ENCODE results near the gene CLASP1. TPM values are rescaled to one million over a fixed set of nuclear protein-coding genes. Genes with fewer than 3 reads are reported as not detected.
"Not testable (repeated sequence)": the region's sequence is repeated elsewhere in the genome, so short reads cannot be mapped to it uniquely, and the experiment has no call there.

The CLASP1 gene
- total RNA-seq, 1 donor from 2014 or later = 51.4 TPM

DNA sequence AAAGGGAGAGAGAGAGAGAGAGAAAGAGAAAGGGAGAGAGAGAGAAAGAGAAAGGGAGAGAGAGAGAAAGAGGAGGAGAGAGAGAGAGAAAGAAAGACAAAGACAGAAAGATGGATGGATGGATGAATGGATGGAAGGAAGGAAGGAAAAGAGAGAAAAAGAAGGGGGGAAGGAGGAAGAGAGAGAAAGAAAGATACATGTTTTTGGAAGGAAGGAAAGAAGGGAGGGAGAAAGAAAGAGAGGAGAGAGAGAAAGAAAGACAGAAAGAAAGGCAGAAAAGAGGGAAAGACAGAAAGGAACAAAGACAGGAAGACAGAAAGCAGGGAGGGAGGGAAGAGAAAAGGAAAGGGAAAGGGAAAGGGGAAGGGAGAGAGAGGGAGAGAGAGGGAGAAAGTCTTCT, 67.0 kb downstream of the CLASP1 start:
- DNase-seq (ENCODE audit: low spot score) = no peak

DNA sequence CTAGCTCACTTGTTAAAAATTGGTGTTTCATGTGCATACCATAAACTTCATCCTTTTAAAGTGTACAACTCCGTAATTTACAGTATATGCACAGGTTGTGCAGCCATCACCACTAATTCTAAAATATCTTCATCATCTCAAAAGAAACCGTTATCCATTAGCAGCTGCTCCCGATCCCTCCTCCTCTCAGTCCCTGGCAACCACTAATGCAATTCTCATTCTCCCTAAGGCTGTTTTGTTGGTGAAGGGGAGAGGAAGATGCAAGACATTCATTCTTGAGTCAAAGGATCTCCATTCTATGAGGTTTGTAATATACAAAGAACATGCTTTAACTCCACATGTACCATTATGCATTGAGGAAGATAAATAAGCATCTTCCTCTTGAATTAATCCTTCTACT, 70.0 kb downstream of the CLASP1 start:
- no peak for DNase-seq (ENCODE audit: low spot score)

DNA sequence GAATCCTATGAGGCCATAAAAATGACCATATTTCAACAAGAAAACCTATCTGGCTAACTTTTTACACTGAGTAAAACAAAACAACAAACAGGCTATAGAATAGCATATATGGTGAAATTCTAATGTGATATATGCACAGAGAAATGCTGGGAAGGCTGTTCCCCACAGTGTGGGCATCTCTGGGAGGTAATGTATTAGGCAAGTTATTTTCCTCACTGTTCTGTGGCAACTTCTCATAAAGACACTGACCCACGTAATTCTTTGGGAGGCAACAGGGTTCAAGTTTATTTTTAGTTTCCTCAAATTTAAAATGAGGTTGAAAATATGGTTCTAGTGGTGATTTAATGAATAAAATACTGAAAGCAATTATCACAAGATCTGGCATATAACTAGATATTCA, 71.9 kb downstream of the CLASP1 start:
- DNase-seq (ENCODE audit: low spot score) = no peak

DNA sequence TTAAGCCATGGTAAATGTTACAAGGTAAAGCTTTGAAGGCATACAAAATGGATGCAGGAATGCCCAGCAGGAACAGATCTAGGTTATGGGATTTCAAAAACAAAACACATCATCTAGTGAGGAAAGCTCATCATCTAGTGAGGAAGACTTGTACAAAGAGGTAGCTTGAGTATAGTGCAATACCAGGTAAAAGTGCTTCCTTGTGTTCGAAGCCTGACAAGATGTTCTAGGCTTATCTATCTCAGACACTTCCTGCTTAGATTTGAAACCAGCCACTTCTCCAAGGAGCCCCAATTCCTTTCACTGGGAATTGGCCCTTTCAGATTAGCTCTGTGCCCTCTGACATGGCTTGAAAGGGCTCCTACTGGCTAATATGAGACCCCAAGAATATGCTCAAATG, 73.0 kb downstream of the CLASP1 start:
- DNase-seq (ENCODE audit: low spot score) = no peak

DNA sequence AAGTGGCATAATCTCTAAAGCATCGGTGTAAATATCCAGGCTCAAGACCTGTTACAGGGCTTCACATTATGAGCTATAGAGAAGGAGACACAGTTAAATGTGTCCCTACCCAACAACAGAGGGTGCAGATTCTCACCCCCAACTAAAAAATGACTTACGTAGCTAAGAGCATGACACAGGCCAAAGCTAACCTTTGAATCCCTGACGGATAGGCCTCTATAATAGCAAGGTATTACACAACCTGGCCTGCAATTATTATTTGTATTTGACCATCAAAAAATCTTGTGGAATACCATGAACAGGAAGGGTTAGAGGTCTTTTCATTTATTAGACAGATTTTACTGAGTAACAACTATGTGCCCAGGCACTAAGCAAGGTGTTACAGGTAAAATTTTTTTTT, 73.5 kb downstream of the CLASP1 start:
- DNase-seq (ENCODE audit: low spot score) = no peak

DNA sequence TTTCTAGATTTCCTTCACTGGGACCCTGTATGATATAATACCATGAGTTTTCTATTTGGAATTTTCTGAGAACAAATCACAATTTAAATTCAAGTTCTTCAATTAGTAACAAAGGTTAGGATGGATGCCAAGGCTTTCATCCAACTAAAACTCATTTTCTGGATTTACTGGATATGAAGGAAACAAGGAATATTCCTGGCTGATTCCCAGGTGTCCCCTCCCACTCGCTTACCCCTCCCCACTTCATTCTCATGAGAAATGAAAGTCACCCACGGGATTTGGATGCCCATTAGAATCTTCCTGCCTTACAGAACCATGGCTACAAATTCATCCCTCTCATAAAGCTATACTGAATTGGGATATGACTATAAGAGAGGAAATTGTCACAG, 78.6 kb downstream of the CLASP1 start:
- no peak for DNase-seq (ENCODE audit: low spot score)

DNA sequence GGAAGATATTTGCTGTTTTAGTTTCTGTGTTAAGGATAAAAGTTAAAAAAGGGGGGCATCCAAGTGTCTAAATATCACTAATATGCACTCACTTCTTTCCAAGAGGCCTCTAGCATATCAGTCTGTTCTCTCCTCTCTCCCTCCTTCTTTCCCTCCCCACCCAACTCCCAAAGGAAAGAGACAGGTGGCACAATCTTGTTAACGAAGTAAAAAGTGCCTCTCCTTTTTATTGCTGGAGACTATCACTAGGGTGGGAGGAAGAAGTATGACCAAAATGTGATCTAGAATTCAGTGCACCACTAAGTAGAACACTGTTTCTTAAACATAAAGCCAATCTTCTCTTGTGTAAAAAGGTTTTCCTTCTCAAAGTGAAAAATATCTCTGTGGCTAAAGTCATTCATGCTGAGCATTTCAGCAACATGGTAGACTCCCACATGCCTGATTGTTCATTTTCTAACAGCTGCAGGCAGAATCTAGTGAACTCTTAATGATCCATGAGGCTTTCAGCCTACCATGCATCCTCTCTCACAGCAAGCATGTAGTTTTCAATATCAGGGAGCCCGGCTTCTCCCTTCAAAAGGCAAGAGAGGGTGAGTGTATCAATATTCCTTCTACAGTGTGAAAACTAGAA, 79.1 kb downstream of the CLASP1 start:
- DNase-seq (ENCODE audit: low spot score) = no peak

DNA sequence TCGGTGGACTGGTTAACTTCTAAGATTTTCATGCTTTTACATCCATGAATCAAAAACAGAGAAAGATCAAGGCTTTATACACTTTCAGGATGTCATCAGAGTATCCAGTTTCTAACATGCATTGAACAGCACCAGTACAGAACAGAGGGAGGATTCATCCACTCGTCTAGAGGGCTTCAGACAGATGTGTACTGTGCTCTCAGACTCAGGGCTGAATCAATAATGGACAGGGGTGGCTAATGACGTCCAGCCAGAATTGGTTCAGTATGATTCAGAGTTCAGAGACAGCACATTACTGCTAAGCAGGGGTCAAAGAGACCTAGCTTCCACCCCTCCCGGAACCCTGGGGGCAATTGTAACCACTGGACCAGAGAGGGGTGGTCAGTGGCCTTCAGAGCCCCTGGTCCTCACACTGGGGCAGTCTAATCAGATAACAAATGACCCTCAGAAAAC, 81.3 kb downstream of the CLASP1 start:
- DNase-seq (ENCODE audit: low spot score) = no peak

DNA sequence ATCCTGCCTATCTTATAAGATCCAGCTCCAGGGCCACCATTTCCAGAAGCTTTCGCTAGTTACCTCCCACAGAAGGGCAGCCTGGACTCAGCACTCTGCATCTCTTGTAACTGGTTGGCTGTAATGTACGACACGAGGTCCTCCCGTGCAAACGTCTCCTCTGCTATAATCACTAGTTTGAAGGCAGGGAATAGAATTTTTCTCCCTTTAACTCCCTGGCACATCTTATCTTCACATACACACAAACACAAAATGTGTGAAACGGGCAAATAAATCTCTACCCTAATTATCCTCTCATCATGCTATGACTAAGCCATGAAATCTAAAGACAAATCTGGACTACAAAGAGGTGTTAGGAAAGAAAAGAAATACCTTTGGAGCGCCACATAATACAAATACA, 81.8 kb downstream of the CLASP1 start:
- DNase-seq (ENCODE audit: low spot score) = no peak

DNA sequence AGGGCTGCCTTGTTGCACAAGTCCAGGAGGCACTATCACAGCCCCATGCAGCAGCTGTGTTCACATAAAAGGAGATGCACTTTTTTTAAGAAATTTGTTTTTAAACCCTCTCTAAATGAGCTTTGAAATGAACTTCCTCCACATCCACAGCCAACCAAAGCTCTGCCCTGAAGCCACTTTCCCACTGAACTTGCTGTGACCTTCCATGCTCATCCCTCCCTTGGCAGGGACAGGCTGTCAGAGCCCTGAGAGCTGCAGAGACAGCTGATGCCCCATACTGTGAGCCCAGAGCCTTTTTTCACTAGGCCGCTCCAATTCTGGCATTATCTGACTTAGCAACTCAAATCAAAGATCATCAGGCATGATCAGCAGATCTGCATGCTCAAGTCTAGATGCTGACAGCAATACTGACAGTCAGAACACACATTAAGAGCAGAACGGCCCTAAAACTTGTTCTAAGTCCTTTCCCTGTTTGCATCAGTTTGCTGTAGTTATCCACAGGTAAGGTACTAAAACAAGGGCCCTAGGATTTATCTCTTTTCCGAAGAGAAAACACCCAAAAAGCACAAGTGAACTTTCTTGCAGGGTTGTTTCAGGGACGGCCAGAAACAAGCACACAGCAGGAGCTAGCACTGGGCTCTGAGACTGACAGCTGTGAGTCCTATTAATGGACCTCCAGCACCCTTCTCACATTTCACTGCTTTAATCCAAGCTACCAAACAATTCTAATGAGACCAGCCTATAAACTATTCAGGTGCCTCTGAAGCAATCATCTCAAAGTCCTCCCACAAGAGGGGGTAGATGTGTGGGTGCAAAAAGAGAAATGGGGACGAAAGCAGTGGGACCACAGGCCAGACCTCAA, 83.6 kb downstream of the CLASP1 start:
- DNase-seq (ENCODE audit: low spot score) = no peak

DNA sequence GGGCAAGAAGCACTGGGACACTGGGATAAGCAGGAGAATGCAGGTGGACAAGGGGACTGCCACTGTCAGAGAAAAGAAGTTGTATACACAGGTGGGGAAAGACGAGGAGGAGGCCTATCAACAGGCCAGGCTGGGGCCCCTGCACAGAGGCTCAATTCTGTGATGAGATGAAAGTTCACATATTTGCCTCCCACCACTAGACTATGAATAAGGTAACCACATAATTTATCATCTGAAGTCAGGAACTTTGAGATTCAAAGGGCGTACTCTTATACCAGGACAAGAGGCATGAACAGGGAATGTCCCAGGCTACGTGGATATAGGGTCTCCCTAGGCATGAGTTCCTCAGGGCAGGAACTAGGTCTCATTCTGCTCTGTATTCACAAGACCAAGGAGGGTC, 84.4 kb downstream of the CLASP1 start:
- DNase-seq (ENCODE audit: low spot score) = no peak

DNA sequence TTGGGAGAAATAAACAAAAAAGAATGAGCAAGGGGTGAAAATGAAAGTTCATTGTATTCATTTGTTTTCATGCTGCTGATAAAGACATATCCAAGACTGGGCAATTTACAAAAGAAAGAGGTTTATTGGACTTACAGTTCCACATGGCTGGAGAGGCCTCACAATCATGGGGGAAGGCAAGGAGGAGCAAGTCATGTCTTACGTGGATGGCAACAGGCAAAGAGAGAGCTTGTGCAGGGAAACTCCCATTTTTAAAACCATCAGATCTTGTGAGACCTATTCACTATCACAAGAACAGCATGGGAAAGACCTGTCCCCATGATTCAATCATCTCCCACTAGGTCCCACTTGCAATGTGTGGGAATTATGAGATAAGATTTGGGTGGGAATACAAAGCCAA, 85.5 kb downstream of the CLASP1 start:
- not testable (repeated sequence) for DNase-seq (ENCODE audit: low spot score)

DNA sequence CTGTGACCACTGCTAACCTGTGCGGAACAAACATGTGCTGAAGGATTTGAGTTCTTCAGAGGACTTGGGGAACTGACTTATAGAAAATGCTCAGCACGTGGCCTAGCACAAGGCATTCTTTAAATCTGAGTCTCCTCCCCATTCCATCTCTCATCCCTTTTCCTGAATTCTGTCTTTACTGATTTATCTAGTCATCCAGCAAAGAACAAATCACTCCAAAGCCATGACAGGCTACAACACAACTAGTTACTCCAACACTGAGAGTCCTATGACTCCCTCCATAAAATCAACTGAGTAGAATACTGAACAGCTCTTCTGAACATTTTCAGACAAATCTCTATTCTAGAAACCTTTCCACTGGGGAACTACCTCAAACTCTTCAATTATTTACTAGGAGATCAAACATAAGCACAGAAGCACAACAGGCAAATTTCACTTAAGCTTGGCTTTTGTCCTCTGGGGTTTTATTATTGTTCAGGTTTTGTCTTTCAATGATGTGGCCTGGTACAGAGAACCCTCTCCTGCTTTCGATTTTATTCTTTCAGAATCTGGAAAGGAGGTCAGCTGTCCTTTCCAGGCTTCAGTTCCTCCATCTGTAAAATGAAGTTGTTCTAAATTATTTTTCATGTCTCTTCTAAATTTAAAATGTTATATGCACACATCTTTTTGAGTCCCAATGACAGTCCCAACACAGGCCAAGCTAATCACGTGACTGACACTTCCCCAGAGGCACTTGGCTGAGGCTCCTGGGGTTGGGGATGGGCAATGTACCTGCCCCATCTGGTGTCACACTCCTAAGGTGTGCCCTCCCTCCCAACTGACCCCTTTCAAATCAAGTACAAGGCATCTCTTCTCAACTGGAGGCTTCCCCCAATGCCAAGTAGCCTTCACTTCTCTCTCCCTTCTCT, 86.7 kb downstream of the CLASP1 start:
- DNase-seq (ENCODE audit: low spot score) = no peak

DNA sequence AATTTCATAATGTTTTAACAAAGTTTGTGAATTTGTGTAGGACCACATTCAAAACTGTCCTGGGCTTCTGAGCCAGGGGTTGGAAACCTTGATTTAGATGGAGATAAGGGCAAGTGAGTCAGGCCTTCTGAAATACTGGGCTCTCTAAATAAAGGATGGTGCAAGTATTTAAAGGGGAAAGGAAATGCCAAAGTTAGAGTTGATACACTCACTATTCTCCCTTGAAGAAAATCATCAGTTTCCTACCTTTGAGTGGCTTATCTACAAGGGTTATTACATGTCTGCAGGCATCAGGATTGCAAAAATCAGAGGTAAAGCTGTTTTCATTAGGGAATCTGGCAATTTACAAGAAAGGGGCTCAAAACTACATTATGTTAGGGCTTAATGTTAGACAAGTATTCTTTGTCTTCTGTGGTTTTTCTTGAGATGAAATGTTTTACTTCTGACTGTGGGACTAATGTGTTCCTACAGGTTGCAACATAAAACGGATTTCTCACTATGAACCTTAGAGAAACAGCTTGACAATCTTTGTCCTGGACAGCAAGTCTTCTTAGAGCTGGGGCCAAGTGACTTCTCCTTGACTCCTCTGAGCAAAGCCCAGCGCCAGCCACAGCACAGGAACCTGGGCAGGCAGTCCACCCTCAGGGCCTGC, 87.5 kb downstream of the CLASP1 start:
- DNase-seq (ENCODE audit: low spot score) = no peak

DNA sequence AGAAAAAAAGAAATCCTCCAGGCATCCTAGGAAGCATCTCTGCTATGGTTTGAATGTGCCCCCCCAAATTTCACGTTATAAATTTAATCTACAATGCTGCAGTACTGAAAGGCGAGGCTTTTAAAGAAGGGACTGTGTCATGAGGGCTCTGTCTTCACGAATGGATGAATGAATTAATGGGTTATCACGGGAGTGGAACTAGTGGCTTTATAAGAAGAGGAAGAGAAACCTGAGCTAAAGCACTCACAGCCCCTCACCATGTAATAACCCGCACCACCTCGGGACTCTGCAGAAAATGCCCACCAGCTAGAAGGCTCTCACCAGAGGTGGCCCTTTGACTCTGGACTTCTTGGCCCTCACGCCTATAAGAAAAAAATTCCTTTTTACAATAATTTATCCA, 90.9 kb downstream of the CLASP1 start:
- no peak for DNase-seq (ENCODE audit: low spot score)

DNA sequence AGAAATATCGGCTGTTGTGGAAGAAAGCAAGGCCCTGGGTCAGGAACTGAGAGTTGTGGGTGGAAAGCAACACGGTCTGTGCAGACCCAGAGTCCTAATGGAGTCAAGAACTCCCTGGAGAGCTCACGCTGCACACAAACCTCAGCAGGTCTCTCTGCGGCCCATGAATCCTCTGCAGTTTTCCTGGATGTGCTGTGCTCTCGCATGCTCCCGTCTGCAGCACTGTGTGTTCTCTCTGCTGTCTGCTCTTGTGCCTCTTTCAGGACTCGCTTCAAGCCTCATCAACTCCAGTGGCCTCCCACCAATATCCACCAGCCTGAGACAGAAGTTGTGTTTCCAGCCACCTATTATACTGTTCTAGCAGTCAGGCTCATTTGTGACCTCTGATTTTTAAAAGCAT, 94.3 kb downstream of the CLASP1 start:
- no peak for DNase-seq (ENCODE audit: low spot score)

DNA sequence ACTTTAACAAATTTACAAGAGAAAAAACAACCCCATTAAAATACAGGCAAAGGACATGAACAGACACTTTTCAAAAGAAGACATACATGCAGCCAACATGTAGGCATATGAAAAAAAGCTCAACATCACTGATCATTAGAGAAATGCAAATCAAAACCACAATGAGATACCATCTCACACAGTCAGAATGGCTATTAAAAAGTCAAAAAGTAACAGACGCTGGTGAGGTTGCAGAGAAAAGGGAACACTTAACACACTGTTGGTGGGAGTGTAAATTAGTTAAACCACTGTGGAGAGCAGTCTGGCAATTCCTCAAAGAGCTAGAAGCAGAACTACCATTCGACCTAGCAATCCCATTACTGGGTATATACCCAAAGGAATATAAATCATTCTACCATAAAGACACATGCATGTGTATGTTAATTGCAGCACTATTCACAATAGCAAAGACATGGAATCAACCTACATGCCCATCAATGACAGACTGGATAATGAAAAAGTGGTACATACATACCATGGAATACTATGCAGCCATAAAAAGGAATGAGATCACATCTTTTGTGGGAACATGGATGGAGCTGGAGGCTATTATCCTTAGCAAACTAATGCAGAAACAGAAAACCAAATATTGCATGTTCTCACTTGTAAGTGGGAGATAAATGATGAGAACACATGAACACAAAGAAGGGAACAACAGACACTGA, 96.6 kb downstream of the CLASP1 start:
- DNase-seq (ENCODE audit: low spot score) = not testable (repeated sequence)

DNA sequence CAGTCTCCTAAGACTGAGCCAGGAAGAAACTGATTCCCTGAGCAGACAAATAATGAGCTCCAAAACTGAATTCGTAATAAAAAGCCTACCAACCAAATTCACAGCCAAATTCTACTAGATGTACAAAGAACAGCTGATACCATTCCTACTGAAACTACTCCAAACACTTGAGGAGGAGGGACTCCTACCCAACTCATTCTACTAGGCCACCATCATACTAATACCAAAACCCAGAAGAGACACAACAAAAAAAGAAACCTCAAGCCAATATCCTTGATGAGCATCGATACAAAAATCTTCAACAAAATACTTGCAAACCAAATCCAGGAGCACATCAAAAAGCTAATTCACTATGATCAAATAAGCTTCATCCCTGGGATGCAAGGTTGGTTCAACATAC, 98.6 kb downstream of the CLASP1 start:
- no peak for DNase-seq (ENCODE audit: low spot score)

DNA sequence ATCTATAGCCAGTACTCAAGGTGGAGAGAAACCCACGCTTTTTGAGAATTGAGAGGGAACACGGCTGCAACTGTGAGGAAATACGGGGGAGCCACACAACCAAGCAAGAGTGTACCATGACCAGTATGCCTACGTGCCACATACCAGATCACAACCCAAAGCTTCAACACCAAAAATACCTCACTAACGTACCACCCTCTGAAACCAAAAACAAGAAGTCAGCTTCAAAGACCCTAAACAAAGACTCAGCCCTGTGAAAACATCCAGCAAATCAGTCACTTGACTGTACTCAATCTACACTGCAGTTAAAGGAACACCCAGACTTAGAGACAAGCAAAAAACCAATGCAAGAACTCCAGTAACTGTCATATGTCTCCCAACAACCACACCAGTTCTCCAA, 101.6 kb downstream of the CLASP1 start:
- no peak for DNase-seq (ENCODE audit: low spot score)

DNA sequence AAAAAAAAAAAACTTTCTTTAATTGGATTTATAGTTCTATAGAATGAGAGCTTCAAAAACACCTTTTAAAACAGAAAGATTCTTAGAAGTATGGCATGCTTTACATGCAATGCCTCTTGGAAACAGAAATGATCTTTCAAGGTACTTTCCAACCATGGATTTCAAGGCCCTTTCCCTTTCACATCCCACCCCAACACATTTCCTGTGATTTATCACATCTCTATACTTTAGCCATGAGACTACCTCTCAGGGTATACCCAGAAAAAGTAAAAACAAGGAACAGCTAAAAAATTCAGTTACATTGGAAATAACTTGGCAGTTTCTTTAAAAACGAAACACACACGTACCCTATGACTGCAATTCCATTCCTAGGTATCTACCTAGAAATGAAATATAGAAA, 103.3 kb downstream of the CLASP1 start:
- DNase-seq (ENCODE audit: low spot score) = no peak

DNA sequence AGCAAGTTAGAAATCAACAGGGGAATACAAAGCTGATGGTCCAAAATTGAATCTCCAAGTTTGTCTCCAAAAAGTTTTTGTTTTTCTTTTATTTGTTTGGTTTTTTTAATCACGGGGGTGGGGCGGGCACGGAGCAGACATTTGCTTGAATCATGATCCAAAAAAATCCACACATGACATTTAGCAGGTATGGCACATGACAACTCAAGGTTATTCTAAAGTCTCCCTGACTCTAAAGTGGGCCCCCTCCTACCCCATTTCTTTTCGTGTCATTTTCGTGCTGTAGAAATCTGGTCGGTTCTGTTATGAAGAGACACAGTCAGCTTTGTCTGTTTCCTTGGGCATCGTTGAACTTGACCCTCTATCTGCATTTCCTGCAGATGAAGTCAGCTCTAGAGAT, 104.0 kb downstream of the CLASP1 start:
- DNase-seq (ENCODE audit: low spot score) = no peak
